ENCODE data around the gene ENPP7. TPM values are rescaled to one million over a fixed set of nuclear protein-coding genes. Genes with fewer than 3 reads are reported as not detected.

The ENPP7 gene
- total RNA-seq, 1 donor from 2014 or later = not detected

- H3K4me3 Mint-ChIP-seq = no peak overlapping the region
- DNase-seq (ENCODE audit: low read depth, low spot score) = no peak
- H3K9me3 Mint-ChIP-seq = no peaks in the 10 kb centered on the region
- H3K36me3 Mint-ChIP-seq (ENCODE audit: low read depth) = no peaks in the 10 kb centered on the region
- TF ChIP-seq CTCF (conservative IDR thresholded peaks at IDR 0.05) = no peak
- peak overlapping the region; percentile 67 for H3K27ac Mint-ChIP-seq (ENCODE audit: unreplicated experiment)
- no peaks in the 10 kb centered on the region for H3K27me3 Mint-ChIP-seq (ENCODE audit: low read depth)
- H3K4me1 Mint-ChIP-seq = peaks cover 26% of the 10 kb centered on the region
These were observed 982 bp upstream of the ENPP7 start for GRCh38 chr17:79729761-79730160.

GRCh38 chr17:79730437-79730768 is 340 bp upstream of the ENPP7 start:
- no peaks in the 10 kb centered on the region for H3K9me3 Mint-ChIP-seq
- no peaks in the 10 kb centered on the region for H3K27me3 Mint-ChIP-seq (ENCODE audit: low read depth)
- no peak for TF ChIP-seq CTCF (conservative IDR thresholded peaks at IDR 0.05)
- H3K27ac Mint-ChIP-seq (ENCODE audit: unreplicated experiment) = no peak overlapping the region
- H3K36me3 Mint-ChIP-seq (ENCODE audit: low read depth) = no peaks in the 10 kb centered on the region
- no peak overlapping the region for H3K4me3 Mint-ChIP-seq
- H3K4me1 Mint-ChIP-seq = peaks cover 26% of the 10 kb centered on the region
- DNase-seq (ENCODE audit: low read depth, low spot score) = no peak

GRCh38 chr17:79732254-79732653 is 1.5 kb downstream of the ENPP7 start:
- no peak overlapping the region for H3K4me3 Mint-ChIP-seq
- no peak for DNase-seq (ENCODE audit: low read depth, low spot score)
- peaks cover 26% of the 10 kb centered on the region for H3K4me1 Mint-ChIP-seq
- H3K27ac Mint-ChIP-seq (ENCODE audit: unreplicated experiment) = no peak overlapping the region
- no peaks in the 10 kb centered on the region for H3K9me3 Mint-ChIP-seq
- TF ChIP-seq CTCF (conservative IDR thresholded peaks at IDR 0.05) = no peak
- no peaks in the 10 kb centered on the region for H3K27me3 Mint-ChIP-seq (ENCODE audit: low read depth)
- H3K36me3 Mint-ChIP-seq (ENCODE audit: low read depth) = no peaks in the 10 kb centered on the region

GRCh38 chr17:79732804-79733691 is 2.3 kb downstream of the ENPP7 start:
- H3K27me3 Mint-ChIP-seq (ENCODE audit: low read depth) = no peaks in the 10 kb centered on the region
- H3K9me3 Mint-ChIP-seq = no peaks in the 10 kb centered on the region
- H3K4me3 Mint-ChIP-seq = no peak overlapping the region
- TF ChIP-seq CTCF (conservative IDR thresholded peaks at IDR 0.05) = no peak
- no peak overlapping the region for H3K27ac Mint-ChIP-seq (ENCODE audit: unreplicated experiment)
- H3K36me3 Mint-ChIP-seq (ENCODE audit: low read depth) = no peaks in the 10 kb centered on the region
- DNase-seq (ENCODE audit: low read depth, low spot score) = no peak
- H3K4me1 Mint-ChIP-seq = peaks cover 21% of the 10 kb centered on the region

GRCh38 chr17:79733692-79734070 is 2.9 kb downstream of the ENPP7 start:
- Mint-ChIP-seq H3K27ac (ENCODE audit: unreplicated experiment) (no peak overlapping the region), H3K4me3 (no peak overlapping the region), H3K9me3 (no peaks in the 10 kb centered on the region), H3K27me3 (ENCODE audit: low read depth) (peaks cover under 1% of the 10 kb centered on the region), H3K36me3 (ENCODE audit: low read depth) (no peaks in the 10 kb centered on the region), H3K4me1 (peaks cover 17% of the 10 kb centered on the region)
- TF ChIP-seq CTCF (conservative IDR thresholded peaks at IDR 0.05) = no peak
- DNase-seq (ENCODE audit: low read depth, low spot score) = no peak
